H9 (cell line): ENCODE data around the gene TSPAN11. TPM values are rescaled to one million over a fixed set of nuclear protein-coding genes. Genes with fewer than 3 reads are reported as not detected.

ENCODE experiments used
- DNase-seq: peaks from one replicate; pipeline ENCODE4 v3.0.0-alpha.2; 2017
- H2AFZ ChIP-seq: one replicate; pipeline ENCODE4 v1.6.1; 2013; ENCODE audit warnings: mild to moderate bottlenecking, low read length, control low read depth, moderate library complexity
- H2AK5ac ChIP-seq: 2 replicates; pipeline ENCODE4 v1.6.1; 2013; ENCODE audit warnings: low read length, control low read depth, mixed read lengths; ENCODE audit not compliant: insufficient read length
- H2BK120ac ChIP-seq: one replicate; pipeline ENCODE4 v1.6.1; 2013; ENCODE audit warnings: low read depth, mild to moderate bottlenecking, low read length, control low read depth, inconsistent platforms; ENCODE audit not compliant: poor library complexity, severe bottlenecking
- H2BK12ac ChIP-seq: 2 replicates; pipeline ENCODE4 v1.6.1; 2013; ENCODE audit warnings: low read length, control low read depth, mixed read lengths, low read depth; ENCODE audit not compliant: insufficient read length
- H2BK15ac ChIP-seq: 2 replicates; pipeline ENCODE4 v1.6.1; 2013; ENCODE audit warnings: low read depth, low read length, control low read depth
- H2BK20ac ChIP-seq: one replicate; pipeline ENCODE4 v1.6.1; 2013; ENCODE audit warnings: low read depth, mild to moderate bottlenecking, low read length, control low read depth, inconsistent platforms; ENCODE audit not compliant: poor library complexity, severe bottlenecking
- H2BK5ac ChIP-seq: 2 replicates; pipeline ENCODE4 v1.6.1; 2013; ENCODE audit warnings: low read length, control low read depth, mixed read lengths; ENCODE audit not compliant: insufficient read length
- H3K14ac ChIP-seq: 2 replicates; pipeline ENCODE4 v1.6.1; 2013; ENCODE audit warnings: low read length, control low read depth; ENCODE audit not compliant: insufficient read depth
- H3K18ac ChIP-seq: 2 replicates; pipeline ENCODE4 v1.6.1; 2013; ENCODE audit warnings: low read depth, mild to moderate bottlenecking, mixed read lengths, low read length, control low read depth; ENCODE audit not compliant: insufficient read length
- H3K23ac ChIP-seq: 2 replicates; pipeline ENCODE4 v1.6.1; 2013; ENCODE audit warnings: low read length, control low read depth, mixed read lengths, low read depth; ENCODE audit not compliant: insufficient read length
- H3K23me2 ChIP-seq: 2 replicates; pipeline ENCODE4 v1.6.1; 2013; ENCODE audit warnings: low read depth, mild to moderate bottlenecking, mixed read lengths, low read length, control low read depth; ENCODE audit not compliant: insufficient read length, poor library complexity, severe bottlenecking
- H3K27ac ChIP-seq: 2 replicates; pipeline ENCODE4 v1.5.1; 2013; ENCODE audit warnings: low read length, control low read depth, mixed read lengths, low read depth; ENCODE audit not compliant: insufficient read length
- H3K27me3 ChIP-seq: 2 replicates; pipeline ENCODE4 v1.6.1; 2013; ENCODE audit warnings: low read length, control low read depth, inconsistent platforms; ENCODE audit not compliant: insufficient read depth
- H3K4ac ChIP-seq: 2 replicates; pipeline ENCODE4 v1.6.1; 2013; ENCODE audit warnings: low read depth, mild to moderate bottlenecking, control low read depth, inconsistent platforms, low read length, moderate library complexity
- H3K4me1 ChIP-seq: 2 replicates; pipeline ENCODE4 v1.6.1; 2013; ENCODE audit warnings: low read length, control low read depth, inconsistent platforms; ENCODE audit not compliant: insufficient read depth
- H3K4me2 ChIP-seq: 2 replicates; pipeline ENCODE4 v1.6.1; 2013; ENCODE audit warnings: low read length, control low read depth, mixed read lengths; ENCODE audit not compliant: insufficient read length, insufficient read depth
- H3K56ac ChIP-seq: 2 replicates; pipeline ENCODE4 v1.6.1; 2013; ENCODE audit warnings: low read depth, mild to moderate bottlenecking, mixed read lengths, low read length, control low read depth; ENCODE audit not compliant: insufficient read length
- H3K79me1 ChIP-seq: 2 replicates; pipeline ENCODE4 v1.6.1; 2013; ENCODE audit warnings: low read depth, mild to moderate bottlenecking, moderate library complexity, low read length, control low read depth, inconsistent platforms; ENCODE audit not compliant: insufficient read depth, poor library complexity, severe bottlenecking
- H3K79me2 ChIP-seq: 2 replicates; pipeline ENCODE4 v1.6.1; 2013; ENCODE audit warnings: low read length, control low read depth, inconsistent platforms; ENCODE audit not compliant: insufficient read depth
- H3K9ac ChIP-seq: 2 replicates; pipeline ENCODE4 v1.6.1; 2013; ENCODE audit warnings: low read length, control low read depth, mixed read lengths; ENCODE audit not compliant: insufficient read length; ENCODE audit errors: extremely low read depth
- H3K9me3 ChIP-seq: one replicate; pipeline ENCODE4 v1.6.1; 2013; ENCODE audit warnings: low read depth, low read length, inconsistent platforms; ENCODE audit not compliant: control insufficient read depth
- H3T11ph ChIP-seq: one replicate; pipeline ENCODE4 v1.6.1; 2013; ENCODE audit warnings: mild to moderate bottlenecking, low read length, control low read depth, inconsistent platforms
- H4K20me1 ChIP-seq: one replicate; pipeline ENCODE4 v1.6.1; 2013; ENCODE audit not compliant: control insufficient read depth, insufficient read length, insufficient read depth
- H4K5ac ChIP-seq: 2 replicates; pipeline ENCODE4 v1.6.1; 2013; ENCODE audit warnings: low read depth, mild to moderate bottlenecking, mixed read lengths, low read length, control low read depth; ENCODE audit not compliant: insufficient read length
- H4K8ac ChIP-seq: replicated peaks from 2 replicates; pipeline ENCODE4 v1.6.1; 2013; ENCODE audit warnings: low read length, control low read depth, mixed read lengths, low read depth; ENCODE audit not compliant: insufficient read length
- H4K91ac ChIP-seq: 2 replicates; pipeline ENCODE4 v1.6.1; 2013; ENCODE audit warnings: low read depth, mild to moderate bottlenecking, moderate library complexity, mixed read lengths, low read length, control low read depth; ENCODE audit not compliant: insufficient read length
- H3K27ac Mint-ChIP-seq, 3 experiments: 2 replicates in 2 of 3; 3 replicates in 1 of 3; pipeline ENCODE4 v1.8.0; 2020 to 2021; ENCODE audit warnings: mixed read lengths in 3 of 3, mild to moderate bottlenecking in 1 of 3, moderate library complexity in 1 of 3
- H3K27me3 Mint-ChIP-seq: 2 replicates; pipeline ENCODE4 v1.8.0; 2021; ENCODE audit warnings: low read depth, mild to moderate bottlenecking, moderate library complexity, mixed read lengths
- H3K36me3 Mint-ChIP-seq, 3 experiments: 2 replicates in 2 of 3; 3 replicates in 1 of 3; pipeline ENCODE4 v1.8.0; 2020 to 2021; ENCODE audit warnings: low read depth in 3 of 3, mixed read lengths in 3 of 3; ENCODE audit not compliant: insufficient read depth in 1 of 3
- H3K4me1 Mint-ChIP-seq, 2 experiments: 2 replicates each; pipeline ENCODE4 v1.8.0; 2020; ENCODE audit warnings: mixed read lengths in 2 of 2
- H3K4me3 Mint-ChIP-seq, 2 experiments: 2 replicates in 1 of 2; 3 replicates in 1 of 2; pipeline ENCODE4 v1.8.0; 2020 to 2021; ENCODE audit warnings: mild to moderate bottlenecking in 2 of 2, mixed read lengths in 2 of 2, moderate library complexity in 1 of 2
- H3K9me3 Mint-ChIP-seq, 2 experiments: 2 replicates in 1 of 2; 3 replicates in 1 of 2; pipeline ENCODE4 v1.8.0; 2020; ENCODE audit warnings: mild to moderate bottlenecking in 2 of 2, mixed read lengths in 2 of 2, moderate library complexity in 1 of 2
- CTCF ChIP-seq: fragments of 200-600 bp; sonication (generic); conservative IDR thresholded peaks from 3 replicates; pipeline ENCODE4 v1.8.0; 2021; ENCODE audit warnings: antibody characterized with exemption, mild to moderate bottlenecking
- WGBS: extraction: QIAGEN DNeasy Blood & Tissue Kit; methylation state at CpG from one replicate; pipeline ENCODE4 v1.1.7; 2013; ENCODE audit warnings: missing lambda C conversion rate, low lambda C conversion rate, mixed read lengths; ENCODE audit not compliant: insufficient read length; ENCODE audit errors: extremely low coverage; 5-methylcytosine and 5-hydroxymethylcytosine counted together
- total RNA-seq: library from RNA; stranded (reverse); gene quantifications from 2 replicates; pipeline ENCODE4 v1.2.1, GENCODE V29; 2021

The TSPAN11 gene
- total RNA-seq, 1 experiment from 2014 or later = 4.2 TPM

- H3K4me3 Mint-ChIP-seq = no peak overlapping the region
- Histone ChIP-seq H2BK120ac (no peak overlapping the region), H3K27me3 (no peaks in the 10 kb centered on the region), H3K9me3 (no peaks in the 10 kb centered on the region), H4K8ac (no peak overlapping the region), H3K14ac (no peak overlapping the region; the same call in 1 of the 2 replicates), H2BK15ac (no peak overlapping the region), H3K79me2 (no peaks in the 10 kb centered on the region), H3K79me1 (no peaks in the 10 kb centered on the region), H3K9ac (no peak overlapping the region), H3K4me1 (no peaks in the 10 kb centered on the region), H3K23me2 (no peaks in the 10 kb centered on the region), H2BK5ac (no peak overlapping the region), H3T11ph (no peak overlapping the region), H2AFZ (no peak overlapping the region), H3K56ac (no peak overlapping the region), H3K23ac (no peak overlapping the region), H2BK12ac (no peak overlapping the region), H3K4ac (no peak overlapping the region), H4K20me1 (no peaks in the 10 kb centered on the region), H4K5ac (no peak overlapping the region), H2AK5ac (no peak overlapping the region), H2BK20ac (no peak overlapping the region), H3K18ac (no peak overlapping the region), H3K4me2 (no peak overlapping the region), H3K27ac (no peak overlapping the region), H4K91ac (no peak overlapping the region)
- no peaks in the 10 kb centered on the region for H3K9me3 Mint-ChIP-seq
- no CpG with 5 or more reads among the region's 9 CpGs for WGBS
- peaks cover 11% of the 10 kb centered on the region for H3K27me3 Mint-ChIP-seq
- no peak for TF ChIP-seq CTCF
- H3K27ac Mint-ChIP-seq = no peak overlapping the region
- 0 out of 7 replicates have a peak, but pooled peaks cover 0 to 2% (median 0%) of the 10 kb centered on the region in 3 experiments for H3K36me3 Mint-ChIP-seq
- no peak for DNase-seq
- peaks cover 4 to 10% of the 10 kb centered on the region in 2 experiments; a peak in 3 of 4 replicates for H3K4me1 Mint-ChIP-seq
Observed at GRCh38 chr12:31001581-31002360, 75.2 kb downstream of the TSPAN11 start.
